ENCODE results near the gene GGCX. TPM values are rescaled to one million over a fixed set of nuclear protein-coding genes. Genes with fewer than 3 reads are reported as not detected.

GGCX gene
- total RNA-seq, 1 donor from 2014 or later: 58.2 TPM

- H3K4me1 Mint-ChIP-seq: peaks cover 33% of the 10 kb centered on the region
- no peak overlapping the region for H3K4me3 Mint-ChIP-seq
- DNase-seq (ENCODE audit: low spot score in 2 of 2, unreplicated experiment in 2 of 2): no peak
- peaks cover 5% of the 10 kb centered on the region for H3K9me3 Mint-ChIP-seq
- peaks cover 6% of the 10 kb centered on the region for H3K27me3 Mint-ChIP-seq (ENCODE audit: low read depth)
- TF ChIP-seq CTCF (IDR thresholded peaks at IDR 0.05; ENCODE audit: unreplicated experiment): no peak
- H3K36me3 Mint-ChIP-seq: no peaks in the 10 kb centered on the region
- H3K27ac Mint-ChIP-seq: no peak overlapping the region
Observed at GRCh38 chr2:85525567-85525966, 35.7 kb downstream of the GGCX start.

- H3K4me1 Mint-ChIP-seq: peaks cover 33% of the 10 kb centered on the region
- H3K36me3 Mint-ChIP-seq: no peaks in the 10 kb centered on the region
- no peak for TF ChIP-seq CTCF (IDR thresholded peaks at IDR 0.05; ENCODE audit: unreplicated experiment)
- H3K27me3 Mint-ChIP-seq (ENCODE audit: low read depth): peaks cover 6% of the 10 kb centered on the region
- H3K9me3 Mint-ChIP-seq: peaks cover 3% of the 10 kb centered on the region
- H3K4me3 Mint-ChIP-seq: no peak overlapping the region
- peak overlapping the region; percentile 88 for H3K27ac Mint-ChIP-seq
- DNase-seq (ENCODE audit: low spot score in 2 of 2, unreplicated experiment in 2 of 2): no peak
Observed at GRCh38 chr2:85525029-85525428, 36.3 kb downstream of the GGCX start.

DNA sequence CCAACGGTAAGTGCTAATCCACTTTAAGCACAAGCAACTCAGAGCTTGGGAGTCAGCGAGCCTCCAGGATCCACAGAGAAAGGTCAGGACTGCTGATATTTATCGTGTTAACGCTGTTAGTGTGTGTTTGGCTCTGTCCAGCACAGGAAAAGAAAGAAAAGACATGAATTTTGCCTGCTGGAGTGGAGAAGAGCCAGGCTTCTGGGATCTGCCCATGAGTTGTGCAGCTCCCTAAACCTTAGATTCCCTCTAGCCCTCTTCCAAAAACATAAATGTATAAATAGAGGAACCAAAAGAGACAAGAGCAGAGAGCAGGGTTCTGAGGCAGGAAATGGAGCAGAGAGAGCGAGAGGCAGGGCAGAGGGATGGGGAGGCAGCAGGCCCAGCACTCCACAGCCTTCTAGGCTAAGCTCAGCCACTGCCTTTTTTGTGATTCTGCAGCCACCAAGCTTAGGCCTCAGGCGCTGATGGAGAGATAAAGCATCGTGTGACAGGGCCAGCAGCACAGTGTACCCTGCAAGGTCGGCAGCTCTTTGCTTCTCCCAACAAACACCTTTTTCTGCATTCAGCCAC lies 36.9 kb downstream of the GGCX start:
- Mint-ChIP-seq H3K4me3 (no peak overlapping the region), H3K4me1 (peaks cover 33% of the 10 kb centered on the region), H3K27ac (peak overlapping the region; percentile 88), H3K27me3 (ENCODE audit: low read depth) (peaks cover 6% of the 10 kb centered on the region), H3K9me3 (no peaks in the 10 kb centered on the region), H3K36me3 (no peaks in the 10 kb centered on the region)
- TF ChIP-seq CTCF (IDR thresholded peaks at IDR 0.05; ENCODE audit: unreplicated experiment): no peak
- peak in 1 of 2 experiments; percentile 44 for DNase-seq (ENCODE audit: low spot score in 2 of 2, unreplicated experiment in 2 of 2)

DNA sequence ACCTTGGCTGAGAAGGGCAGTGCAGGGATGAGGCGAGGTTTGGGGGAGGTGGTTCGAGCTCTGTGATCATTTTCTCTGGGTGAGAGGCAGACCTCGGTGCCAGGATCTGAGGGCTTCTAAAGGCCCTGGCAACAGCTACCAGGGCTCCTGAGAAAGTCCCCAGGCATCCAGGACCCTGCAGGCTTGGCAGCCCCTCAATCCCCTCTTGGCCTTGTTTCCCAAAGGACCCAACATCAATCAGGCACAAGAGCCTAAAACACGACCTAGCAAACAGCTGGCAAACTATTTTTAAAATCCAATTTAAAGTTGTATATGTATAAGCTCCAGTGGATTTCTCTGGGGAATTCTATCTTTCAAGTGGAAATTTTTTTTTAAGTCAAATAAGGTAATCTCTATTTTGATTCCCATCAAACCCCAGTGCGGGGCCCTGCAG lies 37.4 kb downstream of the GGCX start:
- Mint-ChIP-seq H3K9me3 (no peaks in the 10 kb centered on the region), H3K4me3 (no peak overlapping the region), H3K36me3 (no peaks in the 10 kb centered on the region), H3K27me3 (ENCODE audit: low read depth) (peaks cover 3% of the 10 kb centered on the region), H3K4me1 (peaks cover 33% of the 10 kb centered on the region), H3K27ac (peak overlapping the region; percentile 88)
- no peak for DNase-seq (ENCODE audit: low spot score in 2 of 2, unreplicated experiment in 2 of 2)
- no peak for TF ChIP-seq CTCF (IDR thresholded peaks at IDR 0.05; ENCODE audit: unreplicated experiment)

- Mint-ChIP-seq H3K27me3 (ENCODE audit: low read depth) (peaks cover 2% of the 10 kb centered on the region), H3K36me3 (no peaks in the 10 kb centered on the region), H3K27ac (peak overlapping the region; percentile 52), H3K9me3 (no peaks in the 10 kb centered on the region), H3K4me3 (no peak overlapping the region), H3K4me1 (peaks cover 33% of the 10 kb centered on the region)
- TF ChIP-seq CTCF (IDR thresholded peaks at IDR 0.05; ENCODE audit: unreplicated experiment): no peak
- DNase-seq (ENCODE audit: low spot score in 2 of 2, unreplicated experiment in 2 of 2): no peak
Observed at GRCh38 chr2:85523062-85523902, 38.0 kb downstream of the GGCX start.

Data from mesothelial cell of epicardium (in vitro differentiated cells).